Measurements from ENCODE around the gene SLC25A21.

DNA sequence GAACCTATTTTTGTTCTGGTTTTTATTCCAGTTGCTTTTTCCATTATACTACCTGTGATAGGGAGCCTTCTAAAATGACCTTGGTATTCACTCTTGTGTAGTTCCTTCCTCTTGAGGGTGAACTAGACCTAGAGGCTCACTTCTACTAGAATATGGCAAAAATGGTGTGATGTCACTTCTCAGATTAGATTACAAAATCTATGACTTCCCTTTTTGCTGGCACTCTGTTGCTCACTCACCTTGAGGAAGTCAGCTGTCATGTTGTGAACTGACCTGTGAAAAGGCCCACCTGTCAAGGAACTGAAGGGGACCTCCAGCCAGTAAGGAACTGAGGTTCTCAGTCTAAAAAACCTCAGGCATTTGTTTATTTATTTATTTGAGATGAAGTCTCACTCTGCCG lies 31.0 kb upstream of the SLC25A21 start:
- TF ChIP-seq CBFB (IDR thresholded peaks at IDR 0.05; ENCODE audit: low read depth) (no peak), POLR2A (IDR thresholded peaks at IDR 0.05; ENCODE audit: low read depth, low read length) (no peak), BHLHE40 (IDR thresholded peaks at IDR 0.05; ENCODE audit: borderline replicate concordance in 1 of 2, low read depth in 2 of 2, low read length in 1 of 2) (no peak)
- TF ChIP-seq, protein P1, sequence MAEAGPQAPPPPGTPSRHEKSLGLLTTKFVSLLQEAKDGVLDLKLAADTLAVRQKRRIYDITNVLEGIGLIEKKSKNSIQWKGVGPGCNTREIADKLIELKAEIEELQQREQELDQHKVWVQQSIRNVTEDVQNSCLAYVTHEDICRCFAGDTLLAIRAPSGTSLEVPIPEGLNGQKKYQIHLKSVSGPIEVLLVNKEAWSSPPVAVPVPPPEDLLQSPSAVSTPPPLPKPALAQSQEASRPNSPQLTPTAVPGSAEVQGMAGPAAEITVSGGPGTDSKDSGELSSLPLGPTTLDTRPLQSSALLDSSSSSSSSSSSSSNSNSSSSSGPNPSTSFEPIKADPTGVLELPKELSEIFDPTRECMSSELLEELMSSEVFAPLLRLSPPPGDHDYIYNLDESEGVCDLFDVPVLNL (IDR thresholded peaks at IDR 0.05; ENCODE audit: low read depth, low read length) = no peak
- TF ChIP-seq, protein P2, sequence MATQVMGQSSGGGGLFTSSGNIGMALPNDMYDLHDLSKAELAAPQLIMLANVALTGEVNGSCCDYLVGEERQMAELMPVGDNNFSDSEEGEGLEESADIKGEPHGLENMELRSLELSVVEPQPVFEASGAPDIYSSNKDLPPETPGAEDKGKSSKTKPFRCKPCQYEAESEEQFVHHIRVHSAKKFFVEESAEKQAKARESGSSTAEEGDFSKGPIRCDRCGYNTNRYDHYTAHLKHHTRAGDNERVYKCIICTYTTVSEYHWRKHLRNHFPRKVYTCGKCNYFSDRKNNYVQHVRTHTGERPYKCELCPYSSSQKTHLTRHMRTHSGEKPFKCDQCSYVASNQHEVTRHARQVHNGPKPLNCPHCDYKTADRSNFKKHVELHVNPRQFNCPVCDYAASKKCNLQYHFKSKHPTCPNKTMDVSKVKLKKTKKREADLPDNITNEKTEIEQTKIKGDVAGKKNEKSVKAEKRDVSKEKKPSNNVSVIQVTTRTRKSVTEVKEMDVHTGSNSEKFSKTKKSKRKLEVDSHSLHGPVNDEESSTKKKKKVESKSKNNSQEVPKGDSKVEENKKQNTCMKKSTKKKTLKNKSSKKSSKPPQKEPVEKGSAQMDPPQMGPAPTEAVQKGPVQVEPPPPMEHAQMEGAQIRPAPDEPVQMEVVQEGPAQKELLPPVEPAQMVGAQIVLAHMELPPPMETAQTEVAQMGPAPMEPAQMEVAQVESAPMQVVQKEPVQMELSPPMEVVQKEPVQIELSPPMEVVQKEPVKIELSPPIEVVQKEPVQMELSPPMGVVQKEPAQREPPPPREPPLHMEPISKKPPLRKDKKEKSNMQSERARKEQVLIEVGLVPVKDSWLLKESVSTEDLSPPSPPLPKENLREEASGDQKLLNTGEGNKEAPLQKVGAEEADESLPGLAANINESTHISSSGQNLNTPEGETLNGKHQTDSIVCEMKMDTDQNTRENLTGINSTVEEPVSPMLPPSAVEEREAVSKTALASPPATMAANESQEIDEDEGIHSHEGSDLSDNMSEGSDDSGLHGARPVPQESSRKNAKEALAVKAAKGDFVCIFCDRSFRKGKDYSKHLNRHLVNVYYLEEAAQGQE (IDR thresholded peaks at IDR 0.05; ENCODE audit: low read depth, low read length) = no peak

All from GM12878 (cell line).